IgD-negative memory B cell (primary cell): ENCODE data around the gene PAQR6. TPM values are rescaled to one million over a fixed set of nuclear protein-coding genes. Genes with fewer than 3 reads are reported as not detected.

ENCODE experiments used
- H3K27ac Mint-ChIP-seq, 3 donors: one replicate each; pipeline ENCODE4 v1.8.0; 2020 to 2022; ENCODE audit warnings: mild to moderate bottlenecking in 3 of 3, mixed read lengths in 3 of 3, moderate library complexity in 1 of 3
- H3K27me3 Mint-ChIP-seq: one replicate; pipeline ENCODE4 v1.8.0; 2021; ENCODE audit warnings: mixed read lengths
- H3K36me3 Mint-ChIP-seq: one replicate; pipeline ENCODE4 v1.8.0; 2020; ENCODE audit warnings: mild to moderate bottlenecking, mixed read lengths
- H3K4me1 Mint-ChIP-seq, 3 donors: one replicate each; pipeline ENCODE4 v1.8.0; 2020 to 2022; ENCODE audit warnings: mixed read lengths in 3 of 3, mild to moderate bottlenecking in 1 of 3
- H3K4me3 Mint-ChIP-seq, 4 donors: one replicate each; pipeline ENCODE4 v1.8.0; 2020 to 2022; ENCODE audit warnings: mild to moderate bottlenecking in 4 of 4, mixed read lengths in 4 of 4, moderate library complexity in 3 of 4
- H3K9me3 Mint-ChIP-seq, 3 donors: one replicate each; pipeline ENCODE4 v1.8.0; 2020 to 2021; ENCODE audit warnings: mixed read lengths in 3 of 3, mild to moderate bottlenecking in 1 of 3
- polyA plus RNA-seq: library from polyadenylated mRNA; unstranded; fragments of 300-500 nt; fragmentation: Illumina TruSeq; gene quantifications from one replicate; pipeline ENCODE4 v1.2.3, GENCODE V29; 2021

PAQR6 gene
- polyA plus RNA-seq, 1 donor from 2014 or later: 0.44 TPM

GRCh38 chr1:156204686-156205085 lies 43.2 kb downstream of the PAQR6 start:
- Mint-ChIP-seq H3K9me3 (no peaks in the 10 kb centered on the region), H3K36me3 (peaks cover 1% of the 10 kb centered on the region), H3K4me3 (no peak overlapping the region), H3K27me3 (no peaks in the 10 kb centered on the region), H3K27ac (no peak overlapping the region), H3K4me1 (peaks cover 0 to 8% (median 5%) of the 10 kb centered on the region in 3 donors)

DNA sequence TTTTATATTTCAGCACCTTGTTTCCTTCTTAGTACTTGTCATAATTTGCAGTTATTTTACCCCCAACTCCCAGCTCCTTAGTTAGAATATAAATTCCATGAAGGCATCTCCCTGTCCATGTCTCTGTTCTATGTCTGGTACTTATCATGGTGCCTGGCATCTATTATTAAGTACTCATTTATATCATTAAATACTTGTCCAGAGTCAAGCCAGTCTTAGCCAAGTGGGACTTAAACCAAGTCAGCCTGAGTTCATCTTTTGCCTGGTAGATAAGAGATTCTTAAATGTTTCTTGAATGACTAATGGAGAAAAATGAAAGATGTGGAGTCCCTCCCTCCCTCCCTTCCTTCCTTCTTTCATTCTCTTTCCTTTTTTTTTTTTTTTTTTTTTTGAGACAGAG lies 44.5 kb downstream of the PAQR6 start:
- no peaks in the 10 kb centered on the region for H3K27me3 Mint-ChIP-seq
- peaks cover 0 to 18% (median 13%) of the 10 kb centered on the region in 3 donors for H3K4me1 Mint-ChIP-seq
- H3K27ac Mint-ChIP-seq: no peak overlapping the region
- peaks cover 5% of the 10 kb centered on the region for H3K36me3 Mint-ChIP-seq
- no peaks in the 10 kb centered on the region for H3K9me3 Mint-ChIP-seq
- no peak overlapping the region for H3K4me3 Mint-ChIP-seq

- Mint-ChIP-seq H3K27me3 (no peaks in the 10 kb centered on the region), H3K4me3 (peak overlapping the region in 2 of 4 donors; percentile 9 to 79), H3K36me3 (peaks cover 8% of the 10 kb centered on the region), H3K4me1 (peaks cover 7 to 36% (median 16%) of the 10 kb centered on the region in 3 donors), H3K9me3 (no peaks in the 10 kb centered on the region), H3K27ac (peak overlapping the region in 1 of 3 donors; percentile 86)
Observed at GRCh38 chr1:156200044-156200443, 47.8 kb downstream of the PAQR6 start.

DNA sequence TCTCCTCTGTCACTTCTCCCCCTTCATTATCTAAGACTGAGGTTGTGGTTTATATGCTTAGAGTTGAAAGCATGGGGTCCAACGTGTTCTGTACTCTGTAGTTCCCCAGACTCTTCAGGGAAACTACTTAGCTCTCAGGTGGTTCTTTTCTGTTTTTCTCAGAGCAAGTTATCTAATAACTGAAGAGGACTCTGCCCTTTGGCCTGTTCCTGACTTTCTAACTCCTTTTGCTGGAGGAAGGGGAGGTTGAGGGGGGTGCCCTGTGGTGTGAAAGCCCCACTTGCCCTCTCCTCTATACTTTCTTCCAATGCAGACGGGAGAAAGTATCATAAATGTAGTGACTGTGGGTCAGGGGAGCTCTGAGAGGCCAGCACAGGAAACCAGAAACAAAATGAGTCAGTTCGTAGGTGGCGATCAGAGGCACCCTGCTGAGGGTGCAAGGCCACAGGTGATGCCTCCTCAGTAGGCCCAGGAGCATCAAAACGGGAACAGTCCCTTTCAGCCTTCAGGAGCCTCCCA lies 49.0 kb downstream of the PAQR6 start:
- Mint-ChIP-seq H3K27me3 (no peaks in the 10 kb centered on the region), H3K27ac (no peak overlapping the region), H3K9me3 (no peaks in the 10 kb centered on the region), H3K36me3 (peaks cover 8% of the 10 kb centered on the region), H3K4me3 (peak overlapping the region in 1 of 4 donors; percentile 2), H3K4me1 (peaks cover 13 to 45% (median 22%) of the 10 kb centered on the region in 3 donors)

GRCh38 chr1:156196445-156196844 lies 51.4 kb downstream of the PAQR6 start:
- H3K36me3 Mint-ChIP-seq: peaks cover 8% of the 10 kb centered on the region
- H3K4me3 Mint-ChIP-seq: peak overlapping the region in 1 of 4 donors; percentile 99
- H3K27ac Mint-ChIP-seq: no peak overlapping the region
- peaks cover 19 to 50% (median 27%) of the 10 kb centered on the region in 3 donors for H3K4me1 Mint-ChIP-seq
- no peaks in the 10 kb centered on the region for H3K9me3 Mint-ChIP-seq
- no peaks in the 10 kb centered on the region for H3K27me3 Mint-ChIP-seq

DNA sequence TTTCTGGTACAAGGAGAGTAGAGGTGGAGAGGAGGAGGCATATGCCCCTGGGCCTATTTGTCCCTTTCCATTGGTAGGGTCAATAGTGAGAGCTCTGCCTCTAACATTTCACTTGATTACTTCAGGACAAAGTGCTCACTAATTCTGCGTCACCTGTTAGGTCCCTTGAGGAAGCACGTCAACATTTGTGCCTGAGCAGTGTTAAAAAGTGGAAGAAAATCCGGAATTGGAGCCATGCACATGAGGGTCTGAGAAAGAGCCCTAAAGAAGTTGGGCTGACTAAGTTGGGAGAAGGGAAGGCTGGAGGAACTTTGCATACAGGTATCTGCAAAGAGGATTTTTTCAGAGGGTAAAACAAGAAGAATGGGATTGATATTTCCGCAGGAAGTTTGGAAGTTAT lies 52.0 kb downstream of the PAQR6 start:
- Mint-ChIP-seq H3K4me1 (peaks cover 19 to 50% (median 27%) of the 10 kb centered on the region in 3 donors), H3K27me3 (no peaks in the 10 kb centered on the region), H3K9me3 (no peaks in the 10 kb centered on the region), H3K4me3 (peak overlapping the region in 2 of 4 donors; percentile 60 to 99), H3K36me3 (peaks cover 8% of the 10 kb centered on the region), H3K27ac (no peak overlapping the region)

DNA sequence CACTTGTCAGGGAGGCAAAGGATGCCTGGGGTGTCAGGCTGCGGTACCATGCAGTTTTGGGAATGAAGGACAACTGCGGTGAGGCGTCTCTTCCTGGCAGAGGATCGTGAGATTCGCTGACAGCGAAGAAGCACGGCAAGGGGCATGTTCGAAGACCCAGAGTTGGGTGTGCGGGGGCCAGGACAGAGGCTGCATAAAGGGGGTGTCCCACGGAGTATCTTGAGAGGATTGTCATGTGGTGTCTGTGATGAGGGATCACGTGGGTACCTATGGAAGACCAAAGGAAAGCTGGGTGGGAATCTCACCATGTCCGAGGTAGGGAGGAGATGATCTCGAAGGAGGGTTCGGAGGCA lies 53.6 kb downstream of the PAQR6 start:
- Mint-ChIP-seq H3K27me3 (no peaks in the 10 kb centered on the region), H3K36me3 (peaks cover 8% of the 10 kb centered on the region), H3K4me3 (peak overlapping the region; percentile 95 to 99 (median 98)), H3K27ac (peak overlapping the region; percentile 86 to 97 (median 95)), H3K4me1 (peaks cover 17 to 38% (median 19%) of the 10 kb centered on the region in 3 donors), H3K9me3 (peaks cover 0 to 2% (median 0%) of the 10 kb centered on the region in 3 donors)

- Mint-ChIP-seq H3K36me3 (peaks cover 8% of the 10 kb centered on the region), H3K27ac (peak within 1 kb of the TSS; percentile 86 to 97 (median 95)), H3K27me3 (no peaks in the 10 kb centered on the region), H3K9me3 (peaks cover 3 to 7% (median 4%) of the 10 kb centered on the region in 3 donors), H3K4me3 (peak within 1 kb of the TSS; percentile 95 to 99 (median 98)), H3K4me1 (peaks cover 16 to 34% (median 19%) of the 10 kb centered on the region in 3 donors)
Observed at GRCh38 chr1:156193488-156194299, 54.2 kb downstream of the PAQR6 start, which contains the start of gene SLC25A44. Gene SLC25A44, plus strand, starts transcription at chr1:156194104. Its CDS starts 5,744 bp downstream, at chr1:156199848.

Other genes starting within 250 kb of the PAQR6 start
- gene SSR2, start 227.1 kb downstream of the PAQR6 start, polyA plus RNA-seq: 257 TPM
- 7.6 TPM for gene UBQLN4, start 194.3 kb downstream of the PAQR6 start, polyA plus RNA-seq
- 159 TPM for gene LAMTOR2, start 193.3 kb downstream of the PAQR6 start, polyA plus RNA-seq
- 2.9 TPM for gene RAB25, start 186.9 kb downstream of the PAQR6 start, polyA plus RNA-seq
- 0.05 TPM for gene MEX3A, start 165.6 kb downstream of the PAQR6 start, polyA plus RNA-seq
- 5.7 TPM for gene LMNA, start 133.3 kb downstream of the PAQR6 start, polyA plus RNA-seq
- 11.0 TPM for gene SEMA4A, start 94.5 kb downstream of the PAQR6 start, polyA plus RNA-seq
- gene SLC25A44, start 54.0 kb downstream of the PAQR6 start, polyA plus RNA-seq: 16.6 TPM
- 87.0 TPM for gene PMF1, start 35.0 kb downstream of the PAQR6 start, polyA plus RNA-seq
- not detected for gene BGLAP, start 5.9 kb downstream of the PAQR6 start, polyA plus RNA-seq
- 27.2 TPM for gene SMG5, start 34.8 kb upstream of the PAQR6 start, polyA plus RNA-seq
- 9.3 TPM for gene TMEM79, start 36.3 kb upstream of the PAQR6 start, polyA plus RNA-seq
- 11.5 TPM for gene GLMP, start 47.6 kb upstream of the PAQR6 start, polyA plus RNA-seq
- not detected for gene VHLL, start 51.3 kb upstream of the PAQR6 start, polyA plus RNA-seq
- 172 TPM for gene CCT3, start 90.2 kb upstream of the PAQR6 start, polyA plus RNA-seq
- gene TSACC, start 90.5 kb upstream of the PAQR6 start, polyA plus RNA-seq: 2.5 TPM
- not detected for gene RHBG, start 121.2 kb upstream of the PAQR6 start, polyA plus RNA-seq